NCI-H82 treated with DMSO at 0.1 percent for 48 hours (cell line): ENCODE data around the gene ERP27.

Experiments
- DNase-seq: peaks from one replicate; lab custom pipeline; 2025; ENCODE audit not compliant: unreplicated experiment; lab: John Stamatoyannopoulos, UW

ERP27 gene

GRCh38 chr12:14871886-14872285 is 66.5 kb downstream of the ERP27 start:
- no peak for DNase-seq

GRCh38 chr12:14871247-14871646 is 67.1 kb downstream of the ERP27 start:
- no peak for DNase-seq

- DNase-seq = no peak
Observed at GRCh38 chr12:14868916-14869506, 69.3 kb downstream of the ERP27 start.
